Islet of Langerhans (tissue), 1 donor: Measurements from ENCODE around the gene ARFGEF3.
"Not testable (repeated sequence)": the region's sequence is repeated elsewhere in the genome, so short reads cannot be mapped to it uniquely, and the experiment has no call there.

Source experiments
- FAIRE-seq: peaks from one replicate; lab custom pipeline; 2011; peaks lifted over from hg19 to GRCh38; lab: Jason Lieb, UNC

Gene ARFGEF3

DNA sequence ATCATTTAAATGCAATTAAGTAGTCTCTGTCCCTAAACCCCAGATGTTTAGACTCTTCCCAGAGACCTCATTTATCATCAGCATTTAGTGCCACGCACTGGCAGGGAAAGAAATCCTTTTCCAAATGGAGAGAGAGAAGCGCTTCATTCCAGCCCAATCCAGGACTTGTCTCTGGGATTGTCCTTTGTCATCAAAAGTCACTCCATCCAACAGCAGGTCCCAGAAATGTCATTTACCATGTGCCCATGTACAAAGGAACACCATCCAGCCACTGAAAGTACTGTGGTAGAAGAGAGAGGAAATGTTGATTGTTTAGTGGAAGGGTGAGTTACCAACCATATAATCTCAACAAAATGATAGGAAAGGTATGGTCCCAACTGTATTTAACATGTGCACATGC lies 149.1 kb downstream of the ARFGEF3 start:
- FAIRE-seq: no peak

DNA sequence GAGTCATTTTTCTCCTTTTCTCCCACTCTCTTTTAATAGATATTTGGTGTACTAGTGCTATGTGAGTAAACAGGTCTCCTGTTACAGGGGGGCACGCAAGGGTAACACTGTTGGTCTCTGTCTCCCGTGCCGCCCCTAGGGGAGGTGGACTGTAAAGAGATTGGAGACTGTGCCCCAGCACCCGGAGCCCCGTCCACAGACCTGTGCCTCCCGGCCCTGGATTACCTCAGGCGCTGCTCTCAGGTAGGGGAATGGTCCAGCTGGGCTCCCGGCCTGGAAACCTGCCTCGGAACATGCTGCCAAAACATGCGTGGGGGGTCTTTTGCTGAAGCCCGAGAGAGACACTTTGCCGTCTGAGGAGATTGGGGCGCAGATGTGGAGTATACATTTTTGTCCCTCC lies 149.5 kb downstream of the ARFGEF3 start:
- no peak for FAIRE-seq

DNA sequence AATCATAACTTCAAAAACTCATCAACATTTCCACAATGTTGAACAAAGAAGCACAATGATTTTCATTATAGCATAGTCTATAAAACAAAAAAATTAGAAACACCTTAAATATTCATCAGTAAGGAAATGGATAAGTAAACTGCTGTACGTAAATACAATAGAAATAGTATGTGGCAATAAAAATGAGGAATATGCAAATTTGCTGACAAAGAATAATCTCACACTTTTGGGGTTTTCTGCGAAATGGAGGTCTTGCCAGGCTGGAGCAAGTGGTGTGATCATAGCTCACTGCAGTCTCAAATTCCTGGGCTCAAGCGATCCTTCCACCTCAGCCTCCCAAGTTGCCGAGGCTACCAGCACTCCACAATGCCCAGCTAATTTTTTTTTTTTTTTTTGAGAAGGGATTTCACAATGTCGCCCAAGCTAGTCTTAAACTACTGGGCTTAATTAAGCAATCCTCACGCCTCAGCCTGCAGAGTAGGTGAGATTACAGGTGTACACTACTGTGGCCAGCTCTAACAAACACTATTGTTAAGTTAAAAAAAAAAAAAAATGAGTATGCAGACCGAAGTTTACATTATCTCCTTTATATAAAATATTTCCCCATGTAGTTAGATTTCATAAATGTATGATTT lies 157.1 kb downstream of the ARFGEF3 start:
- FAIRE-seq: no peak

DNA sequence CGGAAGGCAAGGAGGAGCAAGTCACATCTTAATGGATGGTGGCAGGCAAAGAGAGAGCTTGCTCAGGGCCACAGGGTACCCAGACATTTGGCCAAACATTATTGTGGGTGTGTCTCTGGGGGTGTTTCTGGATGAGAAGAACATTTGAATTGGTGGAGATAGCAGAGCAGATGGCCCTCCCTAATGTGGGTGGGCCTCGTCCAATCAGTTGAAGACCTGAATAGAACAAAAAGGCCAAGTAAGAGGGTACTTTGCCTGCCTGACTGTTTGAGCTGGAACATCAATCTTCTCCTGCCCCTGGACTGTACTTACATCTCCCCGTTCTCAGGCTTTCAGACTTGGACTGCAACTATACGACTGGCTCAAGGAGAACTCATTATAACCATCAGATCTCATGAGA lies 160.2 kb downstream of the ARFGEF3 start:
- no peak for FAIRE-seq

DNA sequence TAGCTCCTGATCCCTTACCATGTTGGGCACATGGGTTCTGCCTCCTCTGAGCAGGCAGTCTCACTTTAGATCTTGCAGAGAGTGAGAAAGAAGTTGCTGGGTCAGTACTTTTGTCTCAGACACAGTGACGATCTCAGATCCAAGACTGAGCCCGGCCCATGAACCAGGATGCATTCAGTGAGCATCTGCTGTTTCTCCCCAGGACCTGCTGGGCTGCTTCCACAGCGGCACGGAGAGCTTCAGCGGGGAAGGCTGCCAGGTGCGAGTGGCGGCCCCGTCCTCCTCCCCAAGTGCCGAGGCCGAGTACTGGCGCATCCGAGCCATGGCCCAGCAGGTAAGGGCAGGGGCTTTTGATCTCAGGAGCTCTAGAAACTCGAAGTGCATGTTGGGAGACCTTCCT lies 162.1 kb downstream of the ARFGEF3 start:
- no peak for FAIRE-seq

DNA sequence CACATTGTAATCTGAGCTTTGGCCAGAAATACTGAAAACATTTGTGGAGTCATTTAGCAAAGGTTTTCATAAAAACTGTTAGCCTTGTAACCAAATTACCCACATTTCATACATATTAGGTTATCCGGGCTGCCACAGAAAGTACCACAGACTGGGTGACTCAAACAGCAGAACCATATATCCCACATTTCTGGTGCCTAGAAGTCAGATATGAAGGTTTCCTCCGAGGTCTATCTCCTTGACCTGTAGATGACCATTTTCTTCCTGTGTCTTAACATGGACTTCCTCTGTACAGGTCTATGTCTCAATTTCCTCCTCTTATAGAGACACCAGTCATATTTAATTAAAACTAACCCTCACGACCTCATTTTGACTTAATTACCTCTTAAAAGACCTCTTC lies 166.5 kb downstream of the ARFGEF3 start:
- FAIRE-seq: no peak

DNA sequence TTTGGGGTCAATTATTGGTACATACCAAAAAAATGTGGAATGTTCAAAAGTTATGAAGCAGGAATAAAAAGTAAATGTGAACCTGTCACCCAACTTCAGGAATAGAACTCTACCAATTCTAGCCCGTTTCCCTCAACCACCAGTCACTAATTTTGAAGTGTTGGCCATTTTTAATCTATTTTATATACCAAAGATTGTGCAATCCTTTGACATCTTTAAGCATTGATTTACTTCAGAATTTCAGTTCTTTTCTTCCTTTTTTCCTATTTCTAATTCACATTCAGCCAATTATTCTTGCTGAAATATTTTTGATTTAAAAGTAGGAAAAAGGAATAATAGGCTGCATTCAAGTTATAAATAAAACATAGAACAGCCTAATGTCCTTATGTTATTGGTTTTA lies 169.0 kb downstream of the ARFGEF3 start:
- no peak for FAIRE-seq

DNA sequence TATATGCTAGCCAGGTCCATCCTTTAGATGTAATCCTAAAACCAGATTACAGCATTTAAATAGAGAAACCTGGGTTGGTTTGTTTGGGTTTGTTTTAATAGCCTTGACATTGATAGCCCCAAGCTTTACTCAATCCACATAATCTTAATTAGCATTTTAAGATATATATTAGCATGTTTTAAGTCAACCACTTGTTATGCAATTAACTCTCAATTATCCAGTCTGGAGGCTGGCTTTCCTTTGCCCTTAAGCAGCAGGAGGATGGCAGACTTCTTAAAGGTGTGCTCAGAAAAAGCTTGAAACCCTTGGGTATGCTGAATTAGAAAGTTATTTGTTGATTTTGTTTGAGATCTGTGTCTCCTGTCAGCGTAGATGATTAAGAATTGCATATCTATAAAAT lies 169.7 kb downstream of the ARFGEF3 start:
- FAIRE-seq: no peak

DNA sequence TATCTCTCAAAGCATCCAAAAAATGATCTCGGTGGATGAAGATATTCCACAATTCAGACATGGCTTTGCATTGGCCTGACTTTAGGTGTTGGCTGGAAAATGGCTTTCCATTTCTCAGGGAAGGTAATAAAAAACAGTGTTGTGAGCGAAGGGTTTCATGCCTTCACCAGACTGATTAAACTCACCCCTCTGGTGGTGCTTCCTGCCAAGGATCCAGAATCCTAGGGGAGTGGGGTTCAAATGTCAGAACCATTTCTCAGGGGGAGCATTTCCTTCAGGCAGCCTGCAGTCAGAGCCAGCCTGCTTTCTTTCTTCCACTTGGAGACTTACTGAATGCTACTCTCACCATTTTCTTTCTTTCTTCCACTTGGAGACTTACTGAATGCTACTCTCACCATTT lies 170.2 kb downstream of the ARFGEF3 start:
- no peak for FAIRE-seq

DNA sequence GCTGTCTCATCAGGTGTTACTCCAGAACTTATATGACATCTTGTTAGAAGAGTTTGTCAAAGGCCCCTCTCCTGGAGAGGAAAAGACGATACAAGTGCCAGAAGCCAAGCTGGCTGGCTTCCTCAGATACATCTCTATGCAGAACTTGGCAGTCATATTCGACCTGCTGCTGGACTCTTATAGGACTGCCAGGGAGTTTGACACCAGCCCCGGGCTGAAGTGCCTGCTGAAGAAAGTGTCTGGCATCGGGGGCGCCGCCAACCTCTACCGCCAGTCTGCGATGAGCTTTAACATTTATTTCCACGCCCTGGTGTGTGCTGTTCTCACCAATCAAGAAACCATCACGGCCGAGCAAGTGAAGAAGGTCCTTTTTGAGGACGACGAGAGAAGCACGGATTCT lies 172.3 kb downstream of the ARFGEF3 start:
- FAIRE-seq: no peak

DNA sequence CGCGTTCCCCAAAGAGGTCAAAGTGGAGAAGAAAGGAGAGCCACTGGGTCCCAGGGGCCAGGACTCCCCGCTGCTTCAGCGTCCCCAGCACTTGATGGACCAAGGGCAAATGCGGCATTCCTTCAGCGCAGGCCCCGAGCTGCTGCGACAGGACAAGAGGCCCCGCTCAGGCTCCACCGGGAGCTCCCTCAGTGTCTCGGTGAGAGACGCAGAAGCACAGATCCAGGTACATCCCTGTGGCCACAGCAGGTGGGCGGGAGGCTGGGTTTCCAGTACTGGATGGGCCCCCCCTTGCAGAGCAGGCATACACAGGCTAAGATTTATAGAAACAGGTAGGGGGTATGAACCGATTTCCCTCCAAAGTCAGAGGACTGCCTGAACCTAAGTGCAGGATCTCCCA lies 173.2 kb downstream of the ARFGEF3 start:
- FAIRE-seq: no peak

DNA sequence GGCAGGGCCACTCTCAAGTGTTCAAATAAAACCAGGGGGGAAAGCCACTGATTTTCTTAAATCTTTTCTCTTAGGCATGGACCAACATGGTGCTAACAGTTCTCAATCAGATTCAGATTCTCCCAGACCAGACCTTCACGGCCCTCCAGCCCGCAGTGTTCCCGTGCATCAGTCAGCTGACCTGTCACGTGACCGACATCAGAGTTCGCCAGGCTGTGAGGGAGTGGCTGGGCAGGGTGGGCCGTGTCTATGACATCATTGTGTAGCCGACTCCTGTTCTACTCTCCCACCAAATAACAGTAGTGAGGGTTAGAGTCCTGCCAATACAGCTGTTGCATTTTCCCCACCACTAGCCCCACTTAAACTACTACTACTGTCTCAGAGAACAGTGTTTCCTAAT lies 174.5 kb downstream of the ARFGEF3 start:
- FAIRE-seq: no peak

DNA sequence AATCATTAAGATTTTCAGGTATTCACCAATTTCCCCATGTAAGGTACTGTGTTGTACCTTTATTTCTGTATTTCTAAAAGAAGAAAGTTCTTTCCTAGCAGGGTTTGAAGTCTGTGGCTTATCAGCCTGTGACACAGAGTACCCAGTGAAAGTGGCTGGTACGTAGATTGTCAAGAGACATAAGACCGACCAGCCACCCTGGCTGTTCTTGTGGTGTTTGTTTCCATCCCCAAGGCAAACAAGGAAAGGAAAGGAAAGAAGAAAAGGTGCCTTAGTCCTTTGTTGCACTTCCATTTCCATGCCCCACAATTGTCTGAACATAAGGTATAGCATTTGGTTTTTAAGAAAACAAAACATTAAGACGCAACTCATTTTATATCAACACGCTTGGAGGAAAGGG lies 175.3 kb downstream of the ARFGEF3 start:
- no peak for FAIRE-seq

DNA sequence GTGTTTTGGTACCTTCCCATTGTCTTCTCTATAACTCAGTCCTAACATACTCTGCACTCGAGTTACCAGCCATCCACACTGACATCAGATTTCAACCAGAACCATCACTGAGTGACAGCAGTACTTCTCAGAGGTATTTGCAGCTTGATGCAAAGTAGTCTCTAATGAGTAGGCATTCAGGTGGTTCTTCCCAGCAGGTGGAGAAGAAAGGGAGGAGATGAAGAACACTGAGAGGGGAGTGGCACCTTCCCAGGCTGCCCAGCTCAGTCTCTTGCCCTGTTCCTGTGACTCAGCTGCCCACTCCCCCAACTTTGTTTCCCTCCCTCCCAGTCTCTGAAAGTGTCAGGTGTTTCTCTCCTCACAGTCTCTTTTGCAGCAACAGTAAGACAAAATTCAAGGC lies 177.3 kb downstream of the ARFGEF3 start:
- FAIRE-seq: no peak

DNA sequence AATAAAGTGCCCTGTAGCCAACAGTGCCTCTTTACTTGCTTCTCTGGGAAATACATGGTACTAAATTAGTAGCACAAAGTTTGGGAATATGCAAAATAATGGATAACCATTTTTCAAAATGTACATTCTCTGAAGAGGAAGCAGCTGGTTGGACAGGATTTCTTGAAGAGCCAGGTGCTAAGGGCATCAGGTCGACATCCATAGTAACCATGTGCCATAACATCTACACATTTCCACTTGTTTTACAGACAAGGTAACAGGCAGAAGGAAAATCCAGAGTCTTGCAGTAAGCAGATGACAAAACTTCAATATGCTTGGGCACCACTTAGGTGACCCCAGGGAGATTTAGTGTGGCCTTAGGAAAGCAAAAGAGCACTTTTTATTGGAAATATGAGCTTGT lies 179.4 kb downstream of the ARFGEF3 start:
- FAIRE-seq: no peak

DNA sequence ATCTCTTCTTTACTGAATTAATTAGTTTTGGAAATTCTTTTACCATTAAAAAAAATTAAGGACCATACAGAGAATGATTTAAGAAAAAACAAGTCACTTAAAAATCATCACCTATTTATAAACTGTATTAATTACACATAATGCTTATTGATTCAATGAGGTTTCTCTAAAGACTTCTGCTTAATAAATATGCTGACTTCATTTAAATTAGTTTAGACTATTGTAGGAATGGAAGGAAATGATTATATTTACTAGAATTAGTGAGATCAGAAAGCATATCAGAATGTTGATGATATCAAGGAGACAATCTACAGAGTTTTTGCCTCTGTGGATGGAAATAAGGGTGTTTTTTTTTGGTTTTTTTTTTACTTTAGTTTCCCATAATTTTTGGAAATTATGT lies 181.4 kb downstream of the ARFGEF3 start:
- FAIRE-seq: no peak

DNA sequence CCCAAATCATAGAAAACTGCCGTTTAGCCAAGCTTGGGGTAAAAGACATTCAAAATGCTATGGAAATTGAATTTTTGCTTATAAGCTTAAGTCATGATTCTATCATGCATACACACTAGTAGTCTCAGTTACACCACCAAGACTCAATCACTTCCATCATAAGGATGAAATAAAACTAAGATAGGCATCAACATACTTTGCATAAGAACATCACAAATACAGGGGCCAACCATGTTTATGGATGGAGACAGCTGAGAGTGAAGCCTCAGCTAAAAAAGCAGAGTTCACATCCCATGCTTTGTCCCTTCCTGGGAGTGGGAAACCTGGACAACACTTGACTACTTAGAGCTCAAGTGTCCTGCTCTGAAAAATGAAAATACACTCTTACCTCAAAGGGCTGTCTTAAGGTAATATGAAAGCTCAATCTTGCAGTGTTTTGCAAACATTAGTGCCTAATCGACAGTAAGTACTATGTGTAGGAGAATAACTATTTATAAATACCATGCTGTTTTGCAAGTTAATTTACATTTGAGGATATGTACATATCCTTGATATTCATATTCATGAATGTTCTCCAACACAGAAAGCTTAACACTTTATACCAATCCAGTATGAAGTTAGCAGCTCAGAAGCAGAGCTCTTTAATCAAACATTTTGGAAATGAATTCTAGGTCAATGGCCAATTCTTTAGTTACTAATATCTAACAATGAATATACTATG lies 184.0 kb downstream of the ARFGEF3 start:
- FAIRE-seq: no peak

DNA sequence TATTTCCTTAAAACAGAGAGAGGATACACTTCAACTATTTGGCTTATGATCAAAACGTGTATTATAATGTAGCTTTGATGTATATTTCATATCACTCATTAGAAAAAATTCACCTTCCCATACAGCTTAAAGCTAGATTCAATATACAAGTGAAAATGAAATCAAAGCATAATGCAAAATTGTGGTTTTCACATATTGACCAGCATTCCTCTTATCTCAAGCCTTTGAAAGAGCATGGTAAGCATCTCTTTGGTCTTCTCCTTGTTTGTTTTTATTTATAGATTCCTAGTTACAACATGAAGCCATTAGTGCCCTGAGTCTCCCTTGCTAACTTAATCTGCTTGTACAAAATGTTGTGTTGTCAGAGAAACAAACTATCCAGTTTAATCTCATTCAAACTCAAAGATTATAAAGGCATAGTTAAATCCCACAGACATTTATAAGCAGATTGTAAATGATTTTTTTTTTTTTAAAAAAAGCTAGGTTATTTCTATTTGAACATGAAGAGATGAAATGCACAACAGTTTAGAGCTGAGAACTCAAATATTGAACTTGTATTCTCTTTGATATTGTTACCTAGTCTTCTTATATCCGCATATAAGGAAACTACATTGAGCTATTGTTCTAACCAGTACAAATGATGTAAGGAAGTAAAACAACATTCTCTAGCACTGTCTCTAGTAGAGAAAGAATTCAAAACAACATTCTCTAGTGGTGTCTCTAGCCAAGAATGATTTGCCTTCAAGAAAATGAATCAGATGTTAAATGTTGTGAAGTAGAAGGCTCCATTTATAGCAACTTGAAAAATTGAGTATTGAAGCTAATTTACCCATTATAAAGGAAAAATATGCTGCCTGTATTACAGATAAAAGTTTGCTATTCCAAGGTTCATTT lies 184.8 kb downstream of the ARFGEF3 start:
- FAIRE-seq: peak; percentile 27

DNA sequence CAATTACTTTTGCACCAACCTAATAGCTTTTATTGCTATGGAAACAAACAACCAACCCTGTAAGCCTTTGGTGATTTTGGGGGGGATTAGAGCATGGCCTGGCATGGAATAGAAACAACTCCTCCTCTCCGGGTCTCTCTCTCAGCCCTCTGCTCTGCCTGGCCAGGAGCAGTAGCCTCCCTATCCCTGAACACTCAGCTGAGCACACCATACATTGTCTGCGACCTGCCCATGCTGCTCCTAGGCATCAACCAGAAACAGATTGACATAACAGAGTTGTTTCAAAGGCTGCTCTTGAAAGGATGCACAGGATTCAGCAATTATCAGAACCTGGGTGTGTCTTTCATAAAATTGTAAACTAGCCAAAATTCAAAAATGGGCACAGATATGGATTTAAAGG lies 186.1 kb downstream of the ARFGEF3 start:
- FAIRE-seq: no peak

DNA sequence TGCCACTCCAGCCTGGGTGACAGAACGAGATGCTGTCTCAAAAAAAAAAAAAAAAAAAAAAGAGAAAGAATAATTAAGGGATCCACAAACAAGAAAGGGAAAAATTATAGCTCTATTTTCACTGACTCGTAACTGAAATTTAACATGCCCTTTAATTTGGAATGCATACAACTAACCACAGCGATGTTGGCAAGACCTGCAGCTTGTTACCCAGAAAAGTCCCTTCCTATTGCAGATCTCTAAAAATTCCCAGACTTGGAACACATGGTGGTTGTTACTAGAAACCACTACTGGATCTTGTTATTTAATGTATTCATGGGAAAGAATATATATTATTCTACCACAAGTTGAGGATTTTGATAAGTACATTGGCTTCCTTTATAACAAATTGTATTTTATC lies 188.2 kb downstream of the ARFGEF3 start:
- FAIRE-seq: no peak

DNA sequence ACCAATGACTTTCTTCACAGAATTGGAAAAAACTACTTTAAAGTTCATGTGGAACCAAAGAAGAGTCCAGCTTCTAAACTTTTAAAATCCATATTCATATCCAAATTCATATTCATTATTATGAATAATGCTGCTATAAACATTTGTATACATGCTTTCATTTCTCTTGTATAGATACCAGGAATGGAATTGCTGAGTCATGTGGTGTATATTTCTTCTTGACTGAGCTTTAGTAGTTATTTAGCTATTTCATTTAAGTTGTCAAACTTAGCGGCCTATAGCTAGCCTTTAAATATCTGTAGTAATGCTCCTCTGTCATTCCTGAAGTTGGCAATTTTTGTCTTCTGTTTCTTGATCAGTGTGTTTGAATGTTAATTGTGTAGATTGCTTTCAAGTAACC lies 196.2 kb downstream of the ARFGEF3 start:
- FAIRE-seq: no peak

DNA sequence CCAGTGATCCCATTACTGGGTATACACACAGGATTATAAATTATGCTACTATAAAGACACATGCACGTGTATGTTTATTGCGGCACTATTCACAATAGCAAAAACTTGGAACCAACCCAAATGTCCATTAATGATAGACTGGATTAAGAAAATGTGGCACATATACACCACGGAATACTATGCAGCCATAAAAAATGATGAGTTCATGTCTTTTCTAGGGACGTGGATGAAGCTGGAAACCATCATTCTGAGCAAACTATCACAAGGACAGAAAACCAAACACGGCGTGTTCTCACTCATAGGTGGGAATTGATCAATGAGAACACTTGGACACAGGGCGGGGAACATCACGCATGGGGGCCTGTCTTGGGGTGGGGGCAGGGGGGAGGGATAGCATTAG lies 206.9 kb downstream of the ARFGEF3 start:
- FAIRE-seq: not testable (repeated sequence)
